Prostate gland (tissue), 2 donors: Measurements from ENCODE around the gene GAL3ST1. TPM values are rescaled to one million over a fixed set of nuclear protein-coding genes. Genes with fewer than 3 reads are reported as not detected.
"Not testable (repeated sequence)": the region's sequence is repeated elsewhere in the genome, so short reads cannot be mapped to it uniquely, and the experiment has no call there.

Source experiments
- DNase-seq: peaks from one replicate; pipeline ENCODE4 v3.0.0-alpha.2; 2019; ENCODE audit warnings: low spot score
- H3K27ac ChIP-seq, 2 donors: fragments of 200-600 bp; sonication (generic); 2 replicates each; pipeline ENCODE4 v1.5.1; 2017 to 2019
- H3K27me3 ChIP-seq: fragments of 200-600 bp; sonication (generic); replicated peaks from 2 replicates; pipeline ENCODE4 v1.5.1; 2019; ENCODE audit not compliant: insufficient read depth
- H3K36me3 ChIP-seq, 2 donors: fragments of 200-600 bp; sonication (generic); 1 replicate in 1 of 2; 2 replicates in 1 of 2; pipeline versions ENCODE4 v1.5.1 to v1.8.1; 2017 to 2019
- H3K4me1 ChIP-seq: fragments of 200-600 bp; sonication (generic); replicated peaks from 2 replicates; pipeline ENCODE4 v1.5.1; 2019
- H3K4me3 ChIP-seq, 2 donors: fragments of 200-600 bp; sonication (generic); 2 replicates each; pipeline ENCODE4 v1.5.1; 2017 to 2019
- H3K9me3 ChIP-seq: fragments of 200-600 bp; sonication (generic); 2 replicates; pipeline ENCODE4 v1.5.1; 2017
- CTCF ChIP-seq, 4 experiments: fragments of 200-600 bp in 2 of 4; fragments of 450-650 bp in 2 of 4; sonication (generic) in 2 of 4; IDR thresholded peaks; 1 replicate in 3 of 4; 2 replicates in 1 of 4; pipeline ENCODE4 v1.5.1; 2016 to 2019; ENCODE audit warnings: antibody characterized with exemption in 4 of 4, mild to moderate bottlenecking in 2 of 4, moderate library complexity in 2 of 4
- POLR2A ChIP-seq: fragments of 450-650 bp; IDR thresholded peaks from one replicate; pipeline ENCODE4 v1.6.1; 2016; ENCODE audit warnings: antibody characterized with exemption, mild to moderate bottlenecking
- POLR2AphosphoS5 ChIP-seq: sonication (generic); formaldehyde crosslinking; IDR thresholded peaks from one replicate; pipeline ENCODE4 v1.6.1; 2017; ENCODE audit warnings: antibody characterized with exemption
- WGBS: methylation state at CpG from one replicate; pipeline ENCODE4 v1.1.5; 2018; 5-methylcytosine and 5-hydroxymethylcytosine counted together
- intact Hi-C: fragments of 100-400 bp; cut with DNase I; formaldehyde crosslinking; loops from one replicate; pipeline ENCODE4 v1.14.2; 2022
- total RNA-seq, 2 donors: library from RNA; depleted of rRNA; stranded (reverse); fragments of >200 nt; gene quantifications; one replicate each; pipeline ENCODE4 v1.1.0, GENCODE V29; 2016

The GAL3ST1 gene
- total RNA-seq, 2 donors from 2014 or later = 1.1 to 9.7 TPM

- no peaks in the 10 kb centered on the region for H3K27me3 ChIP-seq
- H3K9me3 ChIP-seq = no peaks in the 10 kb centered on the region
- peaks cover 2% of the 10 kb centered on the region for H3K4me1 ChIP-seq
- peaks cover 9 to 13% of the 10 kb centered on the region in 2 donors for H3K36me3 ChIP-seq
- H3K27ac ChIP-seq = no peak overlapping the region
- intact Hi-C loops = no loop called here
- WGBS = 33% methylated on average over 12 of the region's 12 CpGs
- H3K4me3 ChIP-seq = no peak overlapping the region
- TF ChIP-seq CTCF (IDR thresholded peaks at IDR 0.05) = no peak
- TF ChIP-seq POLR2AphosphoS5 = no peak
- no peak for TF ChIP-seq POLR2A
- no peak for DNase-seq
Measured at GRCh38 chr22:30572840-30573593, 1.4 kb downstream of the GAL3ST1 start.

DNA sequence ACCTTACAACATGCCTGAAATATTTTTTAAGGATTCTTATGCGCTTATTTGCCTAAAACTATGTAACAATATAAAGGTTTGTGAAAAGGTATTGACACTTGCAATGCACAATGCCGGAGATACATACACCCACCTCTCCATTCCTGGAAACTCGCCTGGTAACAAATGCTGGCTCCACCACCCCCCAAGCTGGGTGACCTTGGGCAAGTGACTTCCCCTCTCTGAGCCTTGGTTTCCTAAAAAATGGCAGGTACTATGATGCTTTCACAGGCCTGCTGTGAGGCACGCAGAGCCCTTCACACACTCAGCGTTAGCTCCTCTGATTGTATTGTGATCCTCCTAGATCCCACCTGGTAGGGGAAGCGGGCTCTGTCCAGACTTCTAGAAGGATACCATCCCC lies 2.3 kb downstream of the GAL3ST1 start:
- no peaks in the 10 kb centered on the region for H3K27me3 ChIP-seq
- no peak for TF ChIP-seq POLR2AphosphoS5
- TF ChIP-seq CTCF (IDR thresholded peaks at IDR 0.05) = no peak
- no peak for TF ChIP-seq POLR2A
- 86% methylated on average over 6 of the region's 6 CpGs for WGBS
- peaks cover 6 to 7% of the 10 kb centered on the region in 2 donors for H3K36me3 ChIP-seq
- intact Hi-C loops = no loop called here
- no peaks in the 10 kb centered on the region for H3K9me3 ChIP-seq
- H3K27ac ChIP-seq = no peak overlapping the region
- no peak for DNase-seq
- H3K4me1 ChIP-seq = peaks cover 2% of the 10 kb centered on the region
- H3K4me3 ChIP-seq = no peak overlapping the region

DNA sequence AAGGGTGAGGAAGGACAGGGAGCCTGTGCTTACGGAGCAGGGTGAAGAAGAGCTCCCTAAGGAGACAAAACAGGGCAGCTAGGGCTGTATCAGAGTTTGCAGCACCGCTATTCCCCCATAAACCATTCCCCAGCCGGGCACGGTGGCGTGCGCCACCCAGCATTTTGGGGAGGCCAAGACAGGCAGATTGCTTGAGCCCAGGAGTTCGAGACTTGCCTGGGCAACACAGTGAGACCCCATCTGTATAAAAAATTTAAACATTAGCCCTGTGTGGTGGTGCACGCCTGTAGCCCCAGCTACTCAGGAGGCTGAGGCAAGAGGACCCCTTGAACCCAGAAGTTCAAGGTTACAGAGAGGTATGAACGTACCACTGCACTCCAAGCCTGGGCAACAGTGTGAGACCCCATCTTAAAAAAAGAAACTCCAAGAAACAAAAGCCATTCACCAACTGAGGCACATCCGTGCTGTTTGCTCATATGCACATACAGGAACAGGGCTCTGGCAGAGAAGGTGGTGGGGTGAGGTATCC lies 4.7 kb downstream of the GAL3ST1 start:
- Histone ChIP-seq H3K27ac (no peak overlapping the region), H3K36me3 (no peaks in the 10 kb centered on the region), H3K9me3 (no peaks in the 10 kb centered on the region), H3K27me3 (no peaks in the 10 kb centered on the region), H3K4me1 (no peaks in the 10 kb centered on the region), H3K4me3 (no peak overlapping the region)
- intact Hi-C loops = no loop called here
- no peak for TF ChIP-seq POLR2AphosphoS5
- no peak for TF ChIP-seq POLR2A
- no peak for TF ChIP-seq CTCF (IDR thresholded peaks at IDR 0.05)
- WGBS = 94% methylated on average over 10 of the region's 10 CpGs
- DNase-seq = no peak

GRCh38 chr22:30568137-30568805 lies 6.2 kb downstream of the GAL3ST1 start:
- Histone ChIP-seq H3K27ac (no peak overlapping the region), H3K27me3 (no peaks in the 10 kb centered on the region), H3K4me3 (no peak overlapping the region), H3K36me3 (no peaks in the 10 kb centered on the region), H3K9me3 (no peaks in the 10 kb centered on the region), H3K4me1 (no peaks in the 10 kb centered on the region)
- DNase-seq = no peak
- TF ChIP-seq CTCF (IDR thresholded peaks at IDR 0.05) (no peak), POLR2AphosphoS5 (no peak), POLR2A (no peak)
- intact Hi-C loops = no loop called here
- WGBS = 67% methylated on average over 10 of the region's 10 CpGs

DNA sequence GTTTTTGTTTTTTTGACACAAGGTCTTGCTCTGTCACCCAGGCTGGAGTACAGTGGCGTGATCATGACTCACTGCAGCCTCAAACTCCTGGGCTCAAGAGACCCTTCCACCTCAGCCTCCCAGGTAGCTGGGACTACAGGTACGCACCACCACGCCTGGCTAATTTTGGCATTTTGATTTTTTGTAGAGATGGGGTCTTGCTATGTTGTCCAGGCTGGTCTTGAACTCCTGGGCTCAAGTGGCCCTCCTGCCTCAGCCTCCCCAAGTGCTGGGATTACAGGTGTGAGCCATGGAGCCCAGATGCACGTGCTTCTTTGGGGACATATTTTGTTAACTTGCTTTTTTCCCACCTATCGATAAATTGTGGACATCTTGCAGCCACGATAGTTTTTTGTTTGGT lies 7.2 kb downstream of the GAL3ST1 start:
- DNase-seq, H3K36me3 ChIP-seq, H3K27me3 ChIP-seq, H3K4me3 ChIP-seq, H3K27ac ChIP-seq, intact Hi-C loops, H3K9me3 ChIP-seq, H3K4me1 ChIP-seq: not testable (repeated sequence)
- WGBS = 97% methylated on average over 6 of the region's 6 CpGs
